ENCODE data around the gene BLOC1S3.

The BLOC1S3 gene

DNA sequence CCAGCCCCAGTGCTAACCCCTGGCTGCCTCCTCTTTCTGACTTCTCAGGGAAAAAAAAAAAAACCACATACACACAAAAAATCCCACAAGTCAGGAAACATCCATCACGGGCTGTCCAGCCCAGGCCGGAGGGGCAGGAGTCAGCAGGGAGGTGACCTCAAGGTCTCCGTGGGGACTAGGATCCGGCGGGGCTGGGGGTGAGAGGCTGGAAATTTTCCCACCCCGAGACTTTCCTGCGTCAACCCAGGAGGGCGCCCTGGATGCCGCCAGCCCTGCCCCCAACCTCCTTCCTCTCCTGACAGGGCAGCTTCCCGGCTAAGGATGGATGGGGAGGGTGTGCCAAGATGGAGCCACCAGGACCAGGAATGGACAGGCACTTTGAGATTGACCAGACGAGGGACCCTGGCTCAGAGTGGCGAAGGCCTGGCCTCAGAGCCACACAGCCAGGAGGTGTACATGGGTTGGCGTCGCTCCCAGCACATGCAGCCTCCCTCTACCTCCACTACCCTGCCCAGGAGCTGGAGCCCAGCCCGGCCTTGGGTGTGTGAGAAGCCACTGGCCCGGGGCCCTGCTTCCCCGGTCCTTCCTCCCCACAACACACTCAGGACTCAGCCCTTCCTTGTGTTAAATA is 33.3 kb downstream of the BLOC1S3 start:
- Histone ChIP-seq H3K4me1 (ENCODE audit: control insufficient read depth in 1 of 2, insufficient read depth in 2 of 2, low read length in 2 of 2) (no peaks in the 10 kb centered on the region), H3K9ac (ENCODE audit: low read depth in 1 of 2, low read length in 2 of 2) (no peak overlapping the region), H3K27me3 (ENCODE audit: control insufficient read depth in 1 of 2, insufficient read depth in 2 of 2, low read length in 2 of 2) (peaks cover 7 to 10% of the 10 kb centered on the region in 2 donors), H3K9me3 (ENCODE audit: control insufficient read depth in 1 of 2, low read length in 2 of 2) (no peaks in the 10 kb centered on the region), H3K4me3 (ENCODE audit: low read depth in 1 of 2, low read length in 2 of 2) (no peak overlapping the region), H3K36me3 (ENCODE audit: control insufficient read depth in 1 of 2, insufficient read depth in 2 of 2, low read length in 2 of 2) (no peaks in the 10 kb centered on the region), H3K27ac (ENCODE audit: low read depth, low read length) (no peak overlapping the region)

DNA sequence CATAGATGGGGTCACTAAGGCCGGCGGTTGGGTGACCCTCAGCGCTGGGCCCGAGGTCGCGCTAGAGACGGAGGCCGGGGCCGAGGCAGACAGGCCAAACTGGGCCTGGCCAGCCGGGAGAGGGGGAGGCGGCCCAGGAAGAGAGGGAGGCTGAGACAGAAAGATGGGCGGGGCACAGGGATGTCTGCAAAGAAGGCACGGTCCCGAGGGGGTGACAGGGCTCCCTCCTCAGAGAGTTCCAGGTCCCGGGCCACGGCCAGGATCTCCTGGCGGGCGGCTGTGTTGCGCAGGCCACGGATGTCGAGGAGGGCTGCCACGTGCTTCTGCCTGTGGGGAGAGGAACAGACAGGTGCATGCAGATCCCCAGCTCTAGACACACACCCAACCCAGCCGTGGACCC is 34.4 kb downstream of the BLOC1S3 start:
- no peak overlapping the region for H3K9ac ChIP-seq (ENCODE audit: low read depth in 1 of 2, low read length in 2 of 2)
- H3K36me3 ChIP-seq (ENCODE audit: control insufficient read depth in 1 of 2, insufficient read depth in 2 of 2, low read length in 2 of 2): no peaks in the 10 kb centered on the region
- no peak overlapping the region for H3K4me3 ChIP-seq (ENCODE audit: low read depth in 1 of 2, low read length in 2 of 2)
- H3K9me3 ChIP-seq (ENCODE audit: control insufficient read depth in 1 of 2, low read length in 2 of 2): no peaks in the 10 kb centered on the region
- H3K4me1 ChIP-seq (ENCODE audit: control insufficient read depth in 1 of 2, insufficient read depth in 2 of 2, low read length in 2 of 2): no peaks in the 10 kb centered on the region
- peaks cover 14 to 21% of the 10 kb centered on the region in 2 donors for H3K27me3 ChIP-seq (ENCODE audit: control insufficient read depth in 1 of 2, insufficient read depth in 2 of 2, low read length in 2 of 2)
- no peak overlapping the region for H3K27ac ChIP-seq (ENCODE audit: low read depth, low read length)

DNA sequence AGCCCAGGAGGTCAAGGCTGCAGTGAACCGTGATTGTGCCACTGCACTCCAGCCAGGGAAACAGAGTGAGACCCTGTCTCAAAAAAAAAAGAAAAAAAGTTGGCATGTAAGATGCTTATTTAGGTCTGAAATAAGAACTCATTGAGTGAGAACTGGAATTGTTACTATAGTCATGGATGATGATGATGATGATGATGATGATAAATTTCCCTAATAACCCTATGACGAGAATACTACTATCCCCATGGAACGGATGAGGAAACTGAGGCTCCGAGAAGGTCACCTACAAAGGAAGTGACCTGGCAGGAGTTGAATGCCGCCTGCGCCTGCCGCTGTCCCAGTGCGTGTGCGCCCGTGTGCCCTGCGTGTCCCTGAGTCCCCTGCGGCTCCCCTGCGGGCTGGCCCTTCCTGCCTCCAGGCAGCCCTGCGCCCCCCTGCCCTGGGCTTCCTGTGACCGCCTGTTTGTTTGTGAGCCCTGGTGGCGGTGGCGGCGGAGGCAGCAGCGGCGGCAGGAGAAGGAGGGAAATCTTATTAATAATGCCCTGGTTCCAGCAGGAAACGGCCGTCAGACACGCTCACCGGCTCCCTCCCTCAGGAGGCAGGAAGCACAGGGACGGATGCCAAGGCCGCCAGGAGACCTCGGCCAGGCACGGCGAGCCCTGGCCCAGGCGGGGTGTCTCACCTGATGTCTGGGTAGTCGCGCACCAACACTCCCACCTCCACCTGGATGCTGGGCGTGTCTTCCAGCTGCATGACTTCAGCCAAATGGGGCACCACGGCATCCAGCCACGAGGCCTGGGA is 37.0 kb downstream of the BLOC1S3 start:
- Histone ChIP-seq H3K9ac (ENCODE audit: low read depth in 1 of 2, low read length in 2 of 2) (no peak overlapping the region), H3K4me1 (ENCODE audit: control insufficient read depth in 1 of 2, insufficient read depth in 2 of 2, low read length in 2 of 2) (no peaks in the 10 kb centered on the region), H3K27ac (ENCODE audit: low read depth, low read length) (no peak overlapping the region), H3K27me3 (ENCODE audit: control insufficient read depth in 1 of 2, insufficient read depth in 2 of 2, low read length in 2 of 2) (peaks cover 20 to 25% of the 10 kb centered on the region in 2 donors), H3K36me3 (ENCODE audit: control insufficient read depth in 1 of 2, insufficient read depth in 2 of 2, low read length in 2 of 2) (no peaks in the 10 kb centered on the region), H3K9me3 (ENCODE audit: control insufficient read depth in 1 of 2, low read length in 2 of 2) (no peaks in the 10 kb centered on the region), H3K4me3 (ENCODE audit: low read depth in 1 of 2, low read length in 2 of 2) (no peak overlapping the region)

DNA sequence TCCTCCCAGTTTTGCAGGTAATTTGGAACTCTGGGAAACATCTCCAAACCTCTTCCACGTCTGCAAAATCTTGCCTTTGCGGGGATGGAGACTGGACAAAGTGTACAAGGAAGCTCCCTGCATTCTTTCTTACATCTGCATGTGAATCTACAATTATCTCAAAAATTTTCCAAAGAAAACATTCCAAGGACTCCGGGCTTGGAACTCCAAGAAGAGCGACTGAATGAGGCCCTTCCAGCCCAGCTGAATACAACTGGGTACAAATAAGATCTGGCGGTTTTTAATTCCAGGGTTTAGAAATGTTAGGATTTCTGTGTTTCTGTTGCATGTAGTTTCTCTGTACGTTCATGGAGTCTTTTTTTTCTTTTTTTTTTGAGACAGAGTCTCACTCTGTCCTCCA is 38.1 kb downstream of the BLOC1S3 start:
- H3K9me3 ChIP-seq (ENCODE audit: control insufficient read depth in 1 of 2, low read length in 2 of 2): no peaks in the 10 kb centered on the region
- no peak overlapping the region for H3K9ac ChIP-seq (ENCODE audit: low read depth in 1 of 2, low read length in 2 of 2)
- H3K4me3 ChIP-seq (ENCODE audit: low read depth in 1 of 2, low read length in 2 of 2): no peak overlapping the region
- H3K36me3 ChIP-seq (ENCODE audit: control insufficient read depth in 1 of 2, insufficient read depth in 2 of 2, low read length in 2 of 2): no peaks in the 10 kb centered on the region
- H3K27me3 ChIP-seq (ENCODE audit: control insufficient read depth in 1 of 2, insufficient read depth in 2 of 2, low read length in 2 of 2): peaks cover 21 to 25% of the 10 kb centered on the region in 2 donors
- no peak overlapping the region for H3K27ac ChIP-seq (ENCODE audit: low read depth, low read length)
- no peaks in the 10 kb centered on the region for H3K4me1 ChIP-seq (ENCODE audit: control insufficient read depth in 1 of 2, insufficient read depth in 2 of 2, low read length in 2 of 2)

DNA sequence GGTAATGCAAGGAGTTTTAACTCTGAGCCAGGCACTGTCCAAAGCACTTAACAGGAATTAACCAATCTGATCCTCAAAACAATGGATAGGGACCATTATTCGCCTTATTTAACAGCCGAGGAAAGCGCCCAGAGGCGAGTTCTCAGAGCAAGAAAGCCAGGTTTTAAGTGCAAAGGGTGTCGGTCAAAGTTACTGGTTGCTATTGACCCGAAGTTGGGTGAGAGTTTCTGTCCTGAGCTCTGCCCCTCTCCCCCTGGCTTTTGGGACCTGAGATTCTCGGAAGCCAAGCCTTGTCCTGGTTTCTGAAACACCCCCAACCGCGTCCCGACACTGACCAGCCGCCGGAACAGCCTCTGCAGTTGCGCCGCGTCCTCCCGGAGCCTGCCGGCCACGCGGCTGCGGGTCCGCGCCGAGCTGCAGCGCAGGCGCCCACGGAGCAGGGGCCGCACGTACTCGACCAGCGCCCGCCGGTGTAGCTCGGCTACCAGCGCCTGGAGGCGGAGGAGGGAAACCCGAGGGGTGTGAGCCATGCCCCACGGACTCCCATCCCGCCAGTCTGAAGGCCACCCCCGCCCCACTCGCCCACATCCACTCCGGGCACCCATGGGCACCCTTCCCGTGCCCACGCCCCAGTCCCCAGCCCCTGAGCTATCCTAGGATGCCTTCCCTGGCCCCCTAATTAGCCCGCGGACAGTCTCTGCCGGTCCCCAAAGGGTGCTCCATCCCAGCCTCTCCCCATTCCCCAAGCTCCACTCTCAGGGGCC is 38.8 kb downstream of the BLOC1S3 start:
- Histone ChIP-seq H3K4me1 (ENCODE audit: control insufficient read depth in 1 of 2, insufficient read depth in 2 of 2, low read length in 2 of 2) (no peaks in the 10 kb centered on the region), H3K9me3 (ENCODE audit: control insufficient read depth in 1 of 2, low read length in 2 of 2) (no peaks in the 10 kb centered on the region), H3K27ac (ENCODE audit: low read depth, low read length) (no peak overlapping the region), H3K9ac (ENCODE audit: low read depth in 1 of 2, low read length in 2 of 2) (no peak overlapping the region), H3K36me3 (ENCODE audit: control insufficient read depth in 1 of 2, insufficient read depth in 2 of 2, low read length in 2 of 2) (no peaks in the 10 kb centered on the region), H3K4me3 (ENCODE audit: low read depth in 1 of 2, low read length in 2 of 2) (no peak overlapping the region), H3K27me3 (ENCODE audit: control insufficient read depth in 1 of 2, insufficient read depth in 2 of 2, low read length in 2 of 2) (peaks cover 21 to 25% of the 10 kb centered on the region in 2 donors)

DNA sequence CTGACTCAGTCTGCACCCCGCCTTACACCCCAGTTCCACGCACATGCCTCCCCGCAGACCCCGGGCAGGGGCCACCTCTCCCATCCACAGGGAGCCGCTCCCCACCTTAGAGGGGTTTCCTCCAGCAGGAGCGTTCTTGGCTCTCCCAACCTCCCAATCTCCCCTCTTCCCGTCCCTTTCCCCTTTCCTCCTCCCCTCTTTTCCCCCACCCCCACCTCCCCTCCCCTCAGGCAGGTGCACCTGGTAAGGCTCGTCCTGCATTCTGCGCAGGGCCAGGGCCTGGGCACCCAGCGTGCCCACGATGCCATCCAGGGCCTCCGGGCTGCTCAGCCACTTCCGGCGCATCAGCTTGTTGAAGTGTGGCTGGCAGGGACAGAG is 39.4 kb downstream of the BLOC1S3 start:
- no peak overlapping the region for H3K27ac ChIP-seq (ENCODE audit: low read depth, low read length)
- H3K4me3 ChIP-seq (ENCODE audit: low read depth in 1 of 2, low read length in 2 of 2): no peak overlapping the region
- no peaks in the 10 kb centered on the region for H3K36me3 ChIP-seq (ENCODE audit: control insufficient read depth in 1 of 2, insufficient read depth in 2 of 2, low read length in 2 of 2)
- H3K9ac ChIP-seq (ENCODE audit: low read depth in 1 of 2, low read length in 2 of 2): no peak overlapping the region
- H3K27me3 ChIP-seq (ENCODE audit: control insufficient read depth in 1 of 2, insufficient read depth in 2 of 2, low read length in 2 of 2): peaks cover 21 to 25% of the 10 kb centered on the region in 2 donors
- no peaks in the 10 kb centered on the region for H3K9me3 ChIP-seq (ENCODE audit: control insufficient read depth in 1 of 2, low read length in 2 of 2)
- no peaks in the 10 kb centered on the region for H3K4me1 ChIP-seq (ENCODE audit: control insufficient read depth in 1 of 2, insufficient read depth in 2 of 2, low read length in 2 of 2)

DNA sequence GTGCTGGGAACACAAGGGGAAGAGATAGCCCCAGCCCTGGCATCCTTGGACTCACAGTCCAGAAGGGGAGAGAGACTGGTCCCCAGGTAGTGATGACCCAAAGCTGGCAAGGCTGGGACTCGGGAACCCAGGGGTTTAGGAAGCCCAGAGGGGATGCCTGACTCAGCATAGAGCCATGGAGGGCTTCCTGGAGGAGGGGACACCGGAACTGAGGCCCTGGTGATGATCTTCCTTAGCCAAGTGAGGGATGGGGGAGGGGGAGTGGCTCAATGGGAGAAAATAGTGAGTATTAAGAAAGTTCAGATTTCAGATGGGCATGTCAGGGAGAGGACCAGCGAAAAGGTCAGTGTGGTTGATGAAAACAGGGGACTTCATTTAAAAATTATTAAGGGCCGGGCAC is 39.8 kb downstream of the BLOC1S3 start:
- H3K27me3 ChIP-seq (ENCODE audit: control insufficient read depth in 1 of 2, insufficient read depth in 2 of 2, low read length in 2 of 2): peaks cover 21 to 25% of the 10 kb centered on the region in 2 donors
- no peak overlapping the region for H3K9ac ChIP-seq (ENCODE audit: low read depth in 1 of 2, low read length in 2 of 2)

DNA sequence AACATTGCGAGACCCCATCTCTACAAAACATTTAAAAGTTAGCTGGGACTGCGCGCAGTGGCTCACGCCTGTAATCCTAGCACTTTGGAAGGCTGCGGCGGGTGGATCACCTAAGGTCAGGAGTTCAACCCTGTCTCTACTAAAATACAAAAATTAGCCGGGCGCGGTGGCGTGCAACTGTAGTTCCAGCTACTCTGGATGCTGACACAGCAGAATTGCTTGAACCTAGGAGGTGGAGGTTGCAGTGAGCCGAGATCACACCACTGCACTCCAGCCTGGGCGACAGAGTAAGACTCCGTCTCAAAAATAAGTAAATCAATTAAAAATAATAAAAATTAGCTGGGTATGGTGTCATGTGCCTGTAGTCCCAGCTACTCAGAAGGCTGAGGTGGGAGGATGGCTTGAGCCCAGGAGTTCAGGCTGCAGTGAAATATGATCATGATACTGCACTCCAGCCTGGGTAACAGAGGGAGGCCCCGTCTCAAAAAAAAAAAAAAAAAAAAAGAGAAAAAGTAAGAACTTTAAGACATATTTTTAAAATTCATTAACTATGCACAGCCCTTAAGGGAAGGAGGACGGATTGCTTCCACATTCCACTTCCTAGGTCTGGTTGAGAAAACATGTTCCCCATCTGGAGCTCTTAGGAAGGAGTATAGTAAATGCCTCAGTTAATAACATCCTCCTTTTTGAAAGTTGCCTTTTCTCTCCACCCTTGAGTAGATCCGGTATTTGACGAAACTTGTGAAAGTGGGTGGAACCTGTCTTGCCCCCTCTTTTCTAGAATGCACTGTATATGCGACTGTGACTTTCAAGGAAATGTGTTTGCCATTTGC is 40.5 kb downstream of the BLOC1S3 start:
- no peaks in the 10 kb centered on the region for H3K4me1 ChIP-seq (ENCODE audit: control insufficient read depth in 1 of 2, insufficient read depth in 2 of 2, low read length in 2 of 2)
- peaks cover 21 to 25% of the 10 kb centered on the region in 2 donors for H3K27me3 ChIP-seq (ENCODE audit: control insufficient read depth in 1 of 2, insufficient read depth in 2 of 2, low read length in 2 of 2)
- no peak overlapping the region for H3K9ac ChIP-seq (ENCODE audit: low read depth in 1 of 2, low read length in 2 of 2)
- H3K4me3 ChIP-seq (ENCODE audit: low read depth in 1 of 2, low read length in 2 of 2): no peak overlapping the region
- no peaks in the 10 kb centered on the region for H3K36me3 ChIP-seq (ENCODE audit: control insufficient read depth in 1 of 2, insufficient read depth in 2 of 2, low read length in 2 of 2)
- H3K9me3 ChIP-seq (ENCODE audit: control insufficient read depth in 1 of 2, low read length in 2 of 2): no peaks in the 10 kb centered on the region
- H3K27ac ChIP-seq (ENCODE audit: low read depth, low read length): no peak overlapping the region

More for the DNA sequence above, 39.8 kb downstream of the BLOC1S3 start:
- Histone ChIP-seq H3K36me3 (ENCODE audit: control insufficient read depth in 1 of 2, insufficient read depth in 2 of 2, low read length in 2 of 2) (no peaks in the 10 kb centered on the region), H3K27ac (ENCODE audit: low read depth, low read length) (no peak overlapping the region), H3K4me1 (ENCODE audit: control insufficient read depth in 1 of 2, insufficient read depth in 2 of 2, low read length in 2 of 2) (no peaks in the 10 kb centered on the region), H3K4me3 (ENCODE audit: low read depth in 1 of 2, low read length in 2 of 2) (no peak overlapping the region), H3K9me3 (ENCODE audit: control insufficient read depth in 1 of 2, low read length in 2 of 2) (no peaks in the 10 kb centered on the region)

DNA sequence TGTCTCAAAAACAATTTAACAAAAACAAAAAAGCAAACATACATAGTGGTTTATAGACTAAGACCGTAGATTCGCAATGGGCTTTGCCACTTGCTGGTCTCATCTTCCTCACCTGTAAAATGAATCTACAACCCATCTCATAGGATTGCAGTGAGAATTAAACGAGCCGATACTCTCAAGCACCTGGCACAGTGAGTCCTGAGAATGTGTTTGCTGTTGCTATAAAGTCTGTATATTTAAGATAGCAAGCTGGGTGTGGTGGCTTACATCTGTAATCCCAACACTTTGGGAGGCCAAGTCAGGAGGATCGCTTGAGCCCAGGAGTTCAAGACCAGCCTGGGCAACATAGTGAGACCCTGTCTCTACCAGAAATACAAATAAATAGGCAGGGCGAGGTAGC is 44.1 kb downstream of the BLOC1S3 start:
- Histone ChIP-seq H3K27me3 (ENCODE audit: control insufficient read depth in 1 of 2, insufficient read depth in 2 of 2, low read length in 2 of 2) (peaks cover 7 to 8% of the 10 kb centered on the region in 2 donors), H3K9ac (ENCODE audit: low read depth in 1 of 2, low read length in 2 of 2) (no peak overlapping the region), H3K4me1 (ENCODE audit: control insufficient read depth in 1 of 2, insufficient read depth in 2 of 2, low read length in 2 of 2) (no peaks in the 10 kb centered on the region), H3K36me3 (ENCODE audit: control insufficient read depth in 1 of 2, insufficient read depth in 2 of 2, low read length in 2 of 2) (no peaks in the 10 kb centered on the region), H3K9me3 (ENCODE audit: control insufficient read depth in 1 of 2, low read length in 2 of 2) (no peaks in the 10 kb centered on the region), H3K27ac (ENCODE audit: low read depth, low read length) (no peak overlapping the region), H3K4me3 (ENCODE audit: low read depth in 1 of 2, low read length in 2 of 2) (no peak overlapping the region)

Data from duodenal mucosa (tissue), 2 donors.